HG03558 (cell line): Measurements from ENCODE around the gene SMURF2.
"Not testable (repeated sequence)": the region's sequence is repeated elsewhere in the genome, so short reads cannot be mapped to it uniquely, and the experiment has no call there.

Experiments
- ATAC-seq: cut with Tn5 transposase; IDR thresholded peaks from one replicate; pipeline ENCODE4 v1.9.1; 2021; ENCODE audit warnings: moderate number of reproducible peaks; ENCODE audit not compliant: unreplicated experiment; ENCODE audit errors: extremely low read depth

SMURF2 gene

DNA sequence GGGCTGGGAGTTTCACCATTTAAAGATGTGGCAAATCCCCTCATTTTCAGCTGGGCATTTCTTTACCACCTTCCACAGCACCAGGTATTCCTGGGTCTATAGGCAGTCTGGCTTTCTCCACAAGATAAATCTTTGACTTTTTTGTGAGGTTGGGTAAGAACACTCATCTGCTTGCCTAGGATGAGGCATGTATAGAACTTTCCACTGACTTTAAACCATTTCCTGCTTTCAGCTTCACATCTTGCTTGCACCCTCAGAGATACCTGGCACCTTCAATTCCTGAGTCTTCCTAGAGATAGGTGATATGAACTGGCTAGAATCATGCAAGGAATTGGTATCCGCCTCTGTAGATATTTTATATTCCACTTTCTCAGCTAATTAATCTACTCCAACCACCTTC, 27.9 kb downstream of the SMURF2 start:
- no peak for ATAC-seq

- ATAC-seq: no peak
These were observed 29.5 kb downstream of the SMURF2 start for GRCh38 chr17:64632606-64633005.

DNA sequence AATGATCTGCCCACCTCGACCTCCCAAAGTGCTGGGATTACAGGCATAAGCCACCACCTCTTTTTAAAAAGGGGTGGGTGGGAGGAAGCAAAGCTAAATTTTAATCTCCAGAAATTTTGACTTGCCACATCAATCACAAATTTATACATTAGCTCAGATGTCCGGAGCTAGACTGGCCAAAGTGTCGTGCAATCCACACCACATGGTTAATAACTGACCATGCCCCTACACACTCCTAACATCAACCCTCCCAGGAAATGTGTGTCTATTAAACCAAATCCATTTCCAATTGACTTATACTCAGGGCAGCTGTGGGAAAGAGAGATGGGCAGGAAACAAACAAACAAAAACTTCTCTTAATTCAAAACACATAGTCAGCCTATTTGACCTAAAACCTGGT, 29.9 kb downstream of the SMURF2 start:
- no peak for ATAC-seq

DNA sequence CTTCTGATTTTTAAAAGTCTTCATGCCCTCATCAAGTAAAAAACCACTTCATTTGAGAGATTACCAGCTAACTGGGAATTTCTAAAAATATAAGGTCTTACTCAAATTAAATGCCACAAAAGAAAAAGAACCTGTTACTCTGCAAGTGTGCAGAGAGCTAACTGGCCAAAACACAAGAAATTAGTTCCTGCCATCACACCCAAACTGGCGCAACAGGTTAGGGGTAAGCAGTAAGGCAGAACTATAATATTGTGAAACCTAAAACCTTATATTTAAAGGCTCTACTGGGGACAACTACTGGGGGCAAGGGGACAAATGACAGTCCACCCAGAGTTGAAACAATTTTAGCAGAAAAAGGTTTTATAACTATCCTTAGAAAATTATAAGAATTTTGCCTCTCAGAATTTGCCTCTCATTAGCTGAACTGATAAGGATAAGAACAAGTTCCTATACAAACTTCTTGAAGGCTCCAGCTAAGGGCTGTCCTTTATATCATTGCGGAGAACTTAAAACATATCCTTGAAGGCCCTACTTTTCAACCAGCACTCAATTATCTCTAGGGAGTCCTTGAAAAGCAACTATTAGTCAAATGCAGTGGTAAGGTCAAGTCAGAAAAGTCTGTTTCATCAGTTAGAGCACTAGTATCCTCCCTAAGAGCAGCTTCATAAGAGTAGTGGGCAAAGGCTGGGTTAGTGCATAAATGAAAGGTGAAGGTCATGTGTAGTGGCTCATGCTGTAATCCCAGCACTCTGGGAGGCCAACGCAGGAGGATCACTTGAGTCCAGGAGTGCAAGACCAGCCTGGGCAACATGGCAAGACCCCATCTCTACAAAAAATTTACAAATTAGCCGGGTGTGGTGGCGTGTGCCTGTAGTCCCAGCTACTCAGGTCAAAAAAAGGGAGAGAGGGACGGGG, 31.5 kb downstream of the SMURF2 start:
- no peak for ATAC-seq

DNA sequence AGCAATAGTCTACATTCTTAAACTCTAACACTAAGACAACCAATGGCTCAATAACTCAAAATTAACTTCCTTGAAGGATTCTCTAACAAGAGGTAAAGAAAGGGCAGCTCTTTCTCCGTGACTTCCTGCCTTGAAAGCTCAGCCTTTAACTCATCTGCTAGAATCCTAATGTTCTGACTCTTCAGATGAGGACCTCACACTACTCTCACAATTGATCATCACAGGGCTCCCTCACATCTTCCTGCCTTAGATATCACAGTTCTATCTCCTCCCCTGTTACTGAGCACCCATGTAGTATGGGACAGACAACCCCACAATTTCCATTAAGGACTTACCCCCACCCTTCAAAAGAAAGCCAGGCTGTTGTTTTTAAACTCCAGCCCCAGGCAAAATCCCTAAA, 33.5 kb downstream of the SMURF2 start:
- peak; percentile 49 for ATAC-seq

DNA sequence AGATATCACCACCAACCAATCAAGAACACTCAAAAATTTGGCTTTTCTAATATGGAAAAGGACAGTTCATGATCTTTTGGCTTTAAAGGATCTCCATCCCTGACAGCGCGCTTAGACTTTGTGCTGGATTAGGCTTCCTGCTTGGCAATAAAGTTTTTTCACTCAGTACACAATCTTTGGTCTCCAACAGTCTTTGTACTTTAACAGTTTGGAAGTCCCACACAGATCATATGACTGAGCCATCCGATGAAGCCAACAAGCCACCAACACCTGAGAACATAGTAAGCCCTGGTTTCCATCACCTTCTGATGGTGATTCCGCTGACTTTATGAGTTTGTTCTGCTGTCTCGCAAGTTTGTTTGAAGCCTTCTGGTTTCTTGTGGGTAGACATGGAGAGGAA, 34.3 kb downstream of the SMURF2 start:
- ATAC-seq: no peak

GRCh38 chr17:64626827-64627226, 35.3 kb downstream of the SMURF2 start:
- no peak for ATAC-seq

DNA sequence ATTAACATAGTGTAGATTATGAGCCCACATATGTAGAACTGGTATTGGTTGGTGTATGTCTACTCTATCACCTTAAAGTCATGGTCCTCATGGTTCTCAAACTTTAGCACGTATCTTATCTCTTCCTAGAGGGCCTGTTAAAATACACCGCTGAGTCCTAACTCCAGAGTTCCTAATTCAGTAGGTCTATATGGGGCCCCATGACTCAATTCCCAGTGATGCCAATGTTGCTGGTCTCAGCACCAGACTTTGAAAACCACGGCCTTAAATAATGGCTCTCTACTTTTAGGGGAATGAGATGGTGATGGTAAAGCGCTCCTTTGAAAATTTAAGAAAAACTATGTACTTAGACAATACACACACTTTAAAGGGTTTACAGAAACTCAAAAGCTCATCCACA, 36.6 kb downstream of the SMURF2 start:
- no peak for ATAC-seq

DNA sequence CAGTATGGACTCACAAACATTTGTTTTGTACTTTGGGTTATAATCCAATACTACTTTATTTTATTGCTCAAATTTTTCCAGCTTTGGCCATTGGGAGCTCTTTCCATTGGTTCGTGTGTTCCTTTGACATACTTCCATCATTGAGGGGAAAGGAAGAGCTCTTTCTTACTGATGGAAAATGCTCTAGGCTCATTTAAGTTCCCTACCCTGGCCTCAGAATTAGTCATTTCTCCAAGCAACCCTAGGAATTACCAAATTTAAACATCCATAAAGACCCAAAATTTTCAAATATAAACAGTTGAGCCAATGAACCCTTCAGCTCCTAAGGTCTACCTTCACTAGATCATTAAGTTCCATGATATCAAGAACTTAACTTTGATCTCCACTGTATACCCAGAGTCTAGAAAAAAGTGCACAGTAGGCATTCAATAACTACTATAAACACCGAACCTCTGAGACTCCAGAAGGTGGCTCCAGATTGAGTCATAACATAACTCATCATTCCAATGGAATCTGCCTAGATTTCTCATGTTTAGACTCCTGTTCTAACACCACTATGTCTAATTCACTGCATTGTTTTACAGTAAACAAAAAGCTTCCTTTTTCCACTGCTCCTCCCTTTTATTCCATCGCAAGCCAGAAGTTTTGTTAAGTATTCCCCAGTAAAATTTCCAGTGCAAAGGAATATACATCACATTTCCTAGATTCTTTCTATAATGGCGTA, 39.0 kb downstream of the SMURF2 start:
- ATAC-seq: no peak

DNA sequence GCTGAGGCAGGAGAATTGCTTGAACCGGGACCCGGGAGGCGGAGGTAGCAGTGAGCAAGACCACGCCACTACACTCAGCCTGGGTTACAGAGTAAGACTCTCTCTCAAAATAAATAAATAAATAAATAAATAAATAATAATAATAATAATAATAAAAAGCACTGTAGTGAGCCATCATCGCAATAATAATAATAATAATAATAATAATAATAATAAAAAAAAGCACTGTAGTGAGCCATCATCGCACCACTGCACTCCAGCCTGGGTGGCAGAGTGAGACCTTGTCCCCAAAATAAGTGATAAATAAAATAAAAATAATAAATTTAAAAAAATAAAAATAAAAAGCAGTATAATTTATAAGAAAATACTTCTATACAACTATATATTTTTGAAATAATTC, 40.3 kb downstream of the SMURF2 start:
- no peak for ATAC-seq

GRCh38 chr17:64618848-64619247, 43.3 kb downstream of the SMURF2 start:
- ATAC-seq: no peak

- ATAC-seq: no peak
These were observed 44.9 kb downstream of the SMURF2 start for GRCh38 chr17:64617125-64617780.

DNA sequence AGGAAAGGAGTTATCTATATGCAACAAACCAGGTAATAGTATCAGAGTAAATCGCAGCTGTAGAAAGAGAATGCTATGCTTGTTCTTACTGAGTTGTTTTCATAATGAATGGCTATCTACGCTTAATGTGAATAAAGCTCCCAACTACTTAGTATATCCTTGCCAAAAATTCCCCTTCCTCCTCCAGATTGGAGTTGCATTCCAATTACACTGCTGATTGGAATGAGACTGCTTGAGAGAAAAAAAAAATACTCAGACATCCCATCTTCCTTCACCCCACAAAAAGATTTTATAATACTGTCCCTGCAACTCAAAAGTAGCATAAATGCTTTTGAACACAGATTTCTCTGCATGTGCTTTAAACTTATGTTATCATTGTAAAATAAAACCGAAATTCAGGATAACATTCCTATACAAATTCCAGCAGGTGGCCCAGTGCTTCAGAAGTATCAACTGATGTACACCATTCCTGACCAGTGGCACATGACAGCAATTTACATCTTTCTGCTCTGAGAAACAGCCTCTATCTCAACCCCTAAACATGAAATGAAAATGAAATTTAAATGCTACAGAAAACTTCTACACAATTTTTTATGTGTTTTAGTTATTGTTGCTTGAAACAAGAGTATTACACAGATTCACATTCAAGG, 47.0 kb downstream of the SMURF2 start:
- ATAC-seq: no peak

DNA sequence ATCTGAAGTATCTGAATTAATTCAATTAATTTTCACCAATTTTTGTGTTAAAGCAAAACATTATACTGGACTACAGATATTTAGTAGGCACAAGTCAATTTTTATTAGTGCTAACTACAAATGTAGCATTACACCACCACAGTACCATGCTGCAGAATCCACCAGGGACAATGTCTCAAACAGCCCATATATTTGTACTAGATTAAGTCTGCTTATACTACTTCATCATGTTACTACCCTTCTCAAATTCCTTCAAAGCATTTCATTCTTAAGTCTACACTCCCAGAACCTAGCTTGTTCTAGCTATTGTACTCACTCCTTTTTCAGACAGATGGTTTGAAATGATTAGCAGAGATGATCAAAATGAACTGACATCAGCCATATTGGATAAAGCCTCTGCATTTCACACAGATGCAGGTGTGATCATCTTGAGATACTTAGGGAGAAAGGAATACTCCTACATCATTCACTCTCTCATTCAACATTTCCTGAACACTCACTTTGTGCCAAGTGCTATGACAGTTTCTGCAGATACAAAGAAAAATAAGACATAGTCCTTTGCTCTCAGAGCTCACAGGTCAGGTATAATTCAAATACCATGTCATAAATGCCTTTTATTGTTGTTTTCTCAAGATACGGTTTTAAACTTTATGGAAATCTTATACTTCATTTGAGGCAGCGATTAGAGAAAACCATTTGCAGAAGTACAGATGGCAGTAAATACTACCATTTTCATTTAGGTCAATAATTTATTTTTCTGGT, 47.7 kb downstream of the SMURF2 start:
- no peak for ATAC-seq

DNA sequence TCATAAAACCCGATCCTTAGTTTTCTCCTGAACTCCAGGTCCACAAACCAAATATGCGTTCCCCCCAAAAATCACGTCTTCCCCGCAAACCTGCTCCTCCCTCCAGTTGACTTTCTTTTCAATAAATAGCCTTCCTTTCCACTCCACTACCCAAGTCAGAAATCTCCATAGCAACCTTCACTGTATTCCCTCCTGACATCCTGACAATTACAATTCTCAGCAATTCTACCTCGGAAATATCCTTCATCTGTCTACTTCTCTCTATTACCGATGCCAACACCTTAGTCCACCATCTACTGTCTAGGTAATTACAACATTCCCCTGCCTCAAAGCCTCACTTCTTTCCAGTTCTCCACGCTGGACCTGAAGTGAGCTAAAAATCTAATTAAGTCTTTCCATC, 50.7 kb downstream of the SMURF2 start:
- no peak for ATAC-seq

GRCh38 chr17:64610244-64610643, 51.9 kb downstream of the SMURF2 start:
- not testable (repeated sequence) for ATAC-seq

DNA sequence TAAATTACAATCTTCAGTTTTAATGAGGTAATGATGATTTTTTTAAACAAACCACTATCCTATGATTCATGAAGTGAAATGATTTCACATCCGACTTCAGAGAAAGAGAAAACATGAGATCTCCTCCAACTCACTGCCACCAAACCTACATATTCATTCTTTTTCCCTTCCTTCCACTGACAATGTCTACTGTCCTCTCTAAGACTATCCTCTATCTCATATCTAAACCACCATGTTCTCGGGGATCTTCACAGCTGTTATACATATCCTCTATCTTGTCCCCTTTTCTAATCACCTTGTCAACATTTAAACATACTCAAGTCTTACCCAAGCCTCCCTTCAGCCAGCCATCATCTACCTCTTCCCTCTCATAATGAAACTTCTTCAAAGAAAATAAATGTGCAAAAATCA, 53.5 kb downstream of the SMURF2 start:
- no peak for ATAC-seq

DNA sequence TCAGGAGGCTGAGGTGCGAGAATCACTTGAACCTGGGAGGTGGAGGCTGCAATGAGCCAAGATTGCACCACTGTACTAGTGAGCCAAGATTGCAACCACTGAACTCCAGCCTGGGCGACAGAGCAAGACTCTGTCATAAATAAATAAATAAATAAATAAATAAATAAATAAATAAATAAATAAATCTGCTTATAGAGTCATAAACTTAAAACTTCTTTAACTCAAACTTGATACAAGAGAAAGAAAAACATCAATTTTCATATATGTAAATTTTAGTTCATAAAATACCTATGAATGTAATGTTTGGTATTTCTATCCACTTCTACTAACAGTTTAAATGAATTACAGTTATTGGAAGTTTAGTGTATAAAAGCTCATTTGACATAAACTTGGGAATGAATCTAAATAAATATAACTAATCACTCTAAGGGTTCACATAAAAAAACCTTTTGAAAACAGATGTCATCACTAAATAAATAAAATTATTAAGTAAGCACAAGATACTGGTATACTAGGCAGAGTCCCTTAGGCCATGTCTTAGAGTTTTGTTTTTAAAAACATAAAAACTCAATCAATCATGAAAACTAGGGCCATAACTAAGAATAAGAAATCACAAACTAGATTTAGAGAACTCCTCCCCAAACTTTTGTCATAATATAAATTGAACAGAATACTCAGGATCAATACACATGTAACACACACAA, 54.1 kb downstream of the SMURF2 start:
- no peak for ATAC-seq

GRCh38 chr17:64604532-64604931, 57.6 kb downstream of the SMURF2 start:
- ATAC-seq: not testable (repeated sequence)
